ENCODE data around the gene ADCY7.

ADCY7 gene

DNA sequence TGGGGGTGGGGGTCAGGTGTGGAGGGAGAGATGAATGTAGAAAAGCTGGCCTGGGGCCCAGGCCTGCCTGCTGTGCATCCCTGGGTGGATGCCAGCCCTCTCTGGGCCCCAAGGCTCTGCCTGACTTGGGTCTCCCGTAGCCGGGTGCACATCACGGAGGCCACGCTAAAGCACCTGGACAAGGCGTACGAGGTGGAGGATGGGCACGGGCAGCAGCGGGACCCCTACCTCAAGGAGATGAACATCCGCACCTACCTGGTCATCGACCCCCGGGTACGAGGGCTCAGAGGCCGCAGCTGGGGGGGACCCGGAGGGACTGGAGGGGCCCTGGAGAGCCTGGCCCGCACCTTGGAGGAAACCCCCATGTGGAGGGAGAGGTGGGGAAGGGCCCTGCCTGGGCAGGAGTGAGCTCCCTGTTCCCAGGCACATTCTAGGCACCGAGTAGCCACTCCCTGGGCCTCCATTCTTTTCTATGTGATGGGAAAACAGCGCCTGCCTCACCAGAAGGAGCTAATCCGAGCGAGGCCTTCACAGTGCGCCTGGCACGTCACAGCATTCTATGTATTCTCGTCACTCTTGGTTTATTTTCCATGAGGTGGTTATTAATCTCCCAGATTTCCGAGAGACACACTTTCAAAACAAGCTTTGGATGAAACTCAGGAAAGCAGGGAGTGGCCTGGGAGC, 34.7 kb downstream of the ADCY7 start:
- DNase-seq, result no peak

DNA sequence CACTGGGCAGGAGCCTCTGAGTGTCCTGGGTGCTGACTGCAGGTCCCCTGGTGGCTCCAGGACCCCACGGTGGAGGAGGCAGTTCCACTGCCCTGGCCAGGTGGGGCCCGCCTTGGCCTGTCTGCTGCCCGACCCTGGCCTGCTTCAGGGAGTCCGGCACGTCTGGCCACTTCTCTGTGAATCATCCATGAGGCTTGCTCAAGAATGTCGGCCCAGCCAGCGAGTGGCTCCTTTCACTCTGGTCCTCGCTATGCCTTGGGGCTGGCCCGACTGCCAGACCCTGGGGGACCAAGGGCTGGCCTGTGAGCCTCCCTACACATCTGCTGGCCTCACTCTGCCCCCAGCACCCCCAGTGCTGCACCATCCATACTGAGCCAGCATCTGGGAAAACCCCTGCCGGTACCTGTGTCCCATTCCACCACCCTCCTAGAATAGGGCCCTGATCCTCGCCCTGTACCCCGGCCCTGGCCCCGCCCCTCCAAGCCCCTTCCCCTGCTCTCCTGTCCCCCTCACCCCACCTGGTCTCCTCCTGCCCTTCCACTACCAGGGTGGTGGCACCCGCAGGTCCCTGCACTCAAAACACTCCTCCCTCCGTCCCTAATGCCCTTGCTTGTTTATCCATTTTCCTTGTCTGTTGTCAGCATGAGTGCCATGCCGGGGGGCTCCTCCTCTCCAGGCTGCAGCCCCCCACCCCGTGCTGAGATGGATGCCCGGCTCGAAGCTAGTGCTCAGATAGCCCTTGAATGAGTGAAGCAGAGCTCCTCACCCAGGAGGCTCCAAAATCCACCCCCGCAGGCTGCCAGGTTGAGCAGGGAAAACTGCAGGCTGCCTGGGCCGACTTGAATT, 35.5 kb downstream of the ADCY7 start:
- no peak for DNase-seq

DNA sequence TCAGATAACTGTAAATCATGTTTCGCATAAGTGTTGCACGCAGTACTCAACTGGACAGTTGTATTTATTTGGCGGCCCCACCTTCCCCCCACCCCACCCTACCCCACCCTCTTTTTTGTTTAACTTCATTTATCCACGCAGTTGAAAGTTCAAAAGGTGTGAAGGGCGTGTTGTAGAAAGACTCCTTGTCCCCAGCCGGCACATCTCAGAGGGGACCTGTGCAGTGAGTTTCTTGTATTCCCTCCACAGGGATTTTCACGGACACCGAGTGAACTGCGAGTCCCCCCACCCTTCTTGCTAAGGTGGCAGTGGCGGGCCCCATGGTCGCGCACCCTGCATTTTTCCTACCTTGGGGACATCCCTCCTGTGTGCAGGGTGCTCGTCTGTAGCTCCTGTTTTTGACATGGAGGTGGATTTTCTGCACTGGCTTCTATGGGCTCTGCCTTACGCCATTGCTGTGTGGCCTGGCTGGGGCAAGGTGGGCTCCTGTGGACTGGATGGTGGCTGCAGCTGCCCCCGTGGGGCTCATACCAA, 36.2 kb downstream of the ADCY7 start:
- DNase-seq, result no peak

DNA sequence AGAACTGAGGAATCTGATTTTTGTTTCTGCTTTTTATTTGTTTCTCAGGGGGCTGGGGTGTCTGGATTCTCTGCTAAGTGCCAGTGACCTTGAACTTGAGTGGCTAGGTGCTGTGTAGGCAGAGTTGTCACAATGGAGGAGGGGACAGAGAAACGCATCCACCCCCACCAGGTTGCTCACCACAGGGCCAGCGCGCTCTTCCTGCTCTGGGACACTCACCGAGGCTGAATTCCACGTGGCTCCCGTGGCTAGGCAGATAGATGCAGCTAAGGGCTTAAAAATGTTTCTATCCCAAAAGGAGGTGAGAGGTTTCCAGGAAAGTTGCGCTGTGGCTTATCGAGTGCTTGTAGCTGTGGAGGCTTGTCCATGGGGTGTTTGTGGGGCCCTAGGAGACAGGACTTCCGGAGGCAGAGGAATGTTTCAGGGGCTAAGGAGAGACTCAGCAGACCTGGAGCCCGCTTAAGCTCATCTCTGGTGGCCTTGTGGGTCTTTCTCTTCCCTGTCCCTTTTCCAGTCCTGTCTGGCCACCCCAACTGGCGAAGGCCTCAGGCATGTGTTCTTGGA, 36.8 kb downstream of the ADCY7 start:
- no peak for DNase-seq

DNA sequence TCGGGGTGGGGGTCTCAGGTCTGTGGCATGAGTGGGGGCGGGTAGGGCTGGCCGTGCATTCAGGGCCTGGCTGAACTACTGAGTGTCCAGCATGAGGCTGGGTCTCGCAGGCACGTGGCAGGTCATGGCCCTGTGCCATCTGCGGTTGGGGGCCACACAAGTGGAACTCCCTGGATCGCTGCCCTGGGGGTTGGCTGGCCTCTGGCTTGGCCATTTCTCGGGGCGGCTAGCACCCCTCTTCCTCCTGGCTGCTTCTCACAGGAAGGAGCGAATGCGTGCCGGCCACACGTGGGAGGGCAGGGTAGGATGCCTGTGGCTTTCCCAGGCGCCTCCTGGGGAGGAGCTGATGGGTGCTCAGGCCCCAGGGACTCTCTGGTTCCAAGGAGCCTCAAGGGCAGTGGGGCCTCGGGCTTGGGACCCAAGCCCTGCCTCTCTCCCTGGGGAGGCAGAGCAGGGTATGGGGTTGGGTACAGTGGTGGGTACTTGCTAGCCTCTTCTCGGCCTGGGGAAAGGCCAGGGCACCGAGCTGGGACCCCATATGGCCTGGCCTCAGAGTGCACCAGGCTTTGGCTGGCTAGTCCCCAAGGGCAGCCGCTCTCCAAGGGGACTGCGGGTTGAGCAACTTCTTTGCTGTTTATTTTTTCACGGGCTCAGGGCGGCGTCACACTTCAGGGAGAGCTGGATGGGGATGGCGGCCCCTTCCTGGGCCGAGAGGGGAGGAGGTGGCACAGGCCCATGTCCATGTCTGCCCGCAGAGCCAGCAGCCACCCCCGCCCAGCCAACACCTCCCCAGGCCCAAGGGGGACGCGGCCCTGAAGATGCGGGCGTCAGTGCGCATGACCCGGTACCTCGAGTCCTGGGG, 37.5 kb downstream of the ADCY7 start:
- no peak for DNase-seq

DNA sequence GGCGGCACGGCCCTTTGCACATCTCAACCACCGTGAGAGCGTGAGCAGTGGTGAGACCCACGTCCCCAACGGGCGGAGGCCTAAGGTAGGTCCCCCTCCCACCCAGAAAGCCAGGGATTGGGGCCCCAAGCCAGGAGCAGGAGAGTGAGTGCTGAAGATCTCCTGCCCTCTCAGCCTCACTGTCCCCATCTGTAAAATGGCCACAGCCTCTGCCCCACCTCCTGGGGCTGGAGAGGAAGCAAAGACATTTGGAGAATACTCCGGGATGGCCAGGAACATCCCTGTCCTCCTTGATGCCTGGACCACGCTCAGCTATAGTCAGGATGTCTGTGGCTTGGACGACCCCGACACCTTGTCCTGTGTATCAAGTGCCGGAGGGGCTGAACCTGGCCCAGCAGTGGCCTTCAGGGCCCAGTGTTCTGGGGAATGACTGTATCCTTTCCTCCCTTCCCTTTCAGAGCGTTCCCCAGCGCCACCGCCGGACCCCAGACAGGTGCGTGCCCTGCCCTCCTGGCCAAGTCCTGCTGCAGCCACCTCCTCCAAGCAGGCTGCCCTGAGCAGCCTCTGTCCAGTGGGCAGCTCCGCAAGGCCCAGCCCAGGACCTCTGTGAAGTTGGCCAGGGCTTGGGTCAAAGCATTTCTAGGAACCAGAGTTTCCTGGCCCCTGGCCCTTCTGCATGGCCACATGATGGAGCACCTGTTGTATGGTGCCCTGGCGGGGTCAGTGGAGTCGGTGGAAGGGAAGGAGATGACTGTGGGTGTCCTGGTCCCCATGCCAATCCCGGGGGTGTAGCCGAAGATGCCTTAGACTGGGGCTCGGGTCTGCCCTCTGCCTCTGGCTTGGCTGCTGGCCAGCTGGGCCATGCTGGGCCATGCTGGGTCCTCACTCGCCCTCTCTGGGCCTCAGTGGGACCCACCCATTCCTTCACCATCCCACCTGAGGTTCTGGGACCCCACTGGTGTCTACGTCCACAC, 38.4 kb downstream of the ADCY7 start:
- DNase-seq, result no peak

DNA sequence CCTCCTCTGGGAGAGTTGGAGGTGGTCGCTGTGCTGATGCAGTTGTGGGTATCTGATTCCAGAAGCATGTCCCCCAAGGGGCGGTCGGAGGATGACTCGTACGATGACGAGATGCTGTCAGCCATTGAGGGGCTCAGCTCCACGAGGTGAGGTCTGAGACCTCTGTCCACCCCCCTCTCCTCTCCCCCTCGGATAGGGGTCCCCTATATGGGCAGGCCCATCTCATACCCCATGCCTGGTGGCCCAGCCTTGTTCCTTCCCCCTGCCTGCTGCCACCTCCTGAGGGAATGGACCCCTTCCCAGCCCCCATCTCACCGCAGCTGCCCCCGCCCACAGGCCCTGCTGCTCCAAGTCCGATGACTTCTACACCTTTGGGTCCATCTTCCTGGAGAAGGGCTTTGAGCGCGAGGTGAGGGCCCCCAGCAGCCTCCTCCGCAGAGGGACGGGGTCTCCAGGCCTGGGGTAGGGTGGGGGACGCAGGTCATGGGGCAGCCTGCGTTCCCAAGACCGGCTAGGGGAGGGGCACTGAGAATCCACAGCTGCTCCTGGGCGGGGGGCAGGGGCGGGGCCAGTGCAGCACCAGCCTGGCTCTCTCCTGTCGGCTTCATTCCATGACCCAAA, 39.2 kb downstream of the ADCY7 start:
- DNase-seq, result no peak

DNA sequence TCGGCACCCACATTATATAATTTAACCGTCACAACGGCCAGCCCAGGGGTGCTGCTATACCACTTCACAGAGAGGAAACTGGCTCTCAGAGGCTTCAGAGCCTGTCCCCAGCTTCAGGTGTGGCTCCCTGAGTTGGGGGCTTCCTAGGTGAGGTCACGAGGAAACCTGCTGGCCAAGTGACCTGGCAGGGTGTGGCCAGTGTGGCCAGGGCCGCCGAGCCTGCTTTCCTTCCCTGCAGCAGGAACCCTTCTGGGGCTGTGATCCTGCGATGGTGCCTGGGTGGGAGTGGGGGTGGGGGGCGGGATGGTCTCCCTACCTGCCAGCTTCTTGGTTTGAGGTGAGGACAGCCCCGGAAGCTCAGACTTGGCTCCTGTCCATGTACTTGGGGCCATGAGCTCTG, 39.9 kb downstream of the ADCY7 start:
- DNase-seq, result no peak

DNA sequence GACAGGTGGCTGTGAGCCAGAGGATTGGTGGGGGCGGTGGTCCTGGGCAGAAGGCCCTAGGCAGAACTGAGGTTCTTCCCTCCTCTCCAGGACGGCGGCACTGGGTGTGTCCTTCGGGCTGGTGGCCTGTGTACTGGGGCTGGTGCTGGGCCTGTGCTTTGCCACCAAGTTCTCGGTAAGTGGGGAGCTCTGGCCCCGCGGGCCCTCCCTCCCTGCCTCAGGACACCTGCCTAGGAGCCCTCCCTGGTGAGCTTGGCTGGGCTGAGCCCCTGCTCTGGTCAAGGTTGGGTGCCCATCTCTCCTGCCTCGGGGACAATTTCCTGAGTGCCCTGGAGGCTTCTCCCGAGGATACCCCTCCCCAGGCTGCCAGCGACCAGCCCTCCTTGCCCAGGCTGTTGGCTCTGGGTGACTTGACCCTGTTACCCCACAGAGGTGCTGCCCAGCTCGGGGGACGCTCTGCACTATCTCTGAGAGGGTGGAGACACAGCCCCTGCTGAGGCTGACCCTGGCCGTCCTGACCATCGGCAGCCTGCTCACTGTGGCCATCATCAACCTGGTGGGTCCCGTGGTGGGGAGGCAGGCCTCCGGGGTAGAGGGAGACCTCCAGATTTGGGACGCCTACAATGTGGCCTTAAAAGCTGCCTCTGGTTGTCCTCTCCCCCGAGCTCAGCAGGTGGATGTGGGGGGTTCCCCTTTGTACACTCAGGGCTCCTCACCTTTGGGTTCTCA, 42.0 kb downstream of the ADCY7 start:
- no peak for DNase-seq

DNA sequence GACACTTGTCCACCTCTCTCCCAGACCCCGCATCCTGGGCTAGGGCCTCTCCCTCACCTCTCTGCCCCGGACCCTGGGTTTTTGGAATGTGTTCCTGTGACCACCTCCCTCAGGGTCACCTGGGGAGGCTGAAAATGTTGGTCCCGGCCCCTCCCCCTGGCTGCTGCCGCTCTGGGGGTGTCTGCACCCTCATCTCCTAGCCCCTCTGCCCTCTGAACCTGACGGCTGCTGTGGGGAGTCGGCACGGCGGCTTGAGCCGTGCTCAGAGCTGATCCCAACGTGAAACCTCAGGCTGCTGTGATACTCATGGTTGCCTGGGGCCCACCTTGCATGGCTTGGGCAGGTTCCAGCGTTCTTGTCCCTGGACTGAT, 42.8 kb downstream of the ADCY7 start:
- DNase-seq, result no peak

DNA sequence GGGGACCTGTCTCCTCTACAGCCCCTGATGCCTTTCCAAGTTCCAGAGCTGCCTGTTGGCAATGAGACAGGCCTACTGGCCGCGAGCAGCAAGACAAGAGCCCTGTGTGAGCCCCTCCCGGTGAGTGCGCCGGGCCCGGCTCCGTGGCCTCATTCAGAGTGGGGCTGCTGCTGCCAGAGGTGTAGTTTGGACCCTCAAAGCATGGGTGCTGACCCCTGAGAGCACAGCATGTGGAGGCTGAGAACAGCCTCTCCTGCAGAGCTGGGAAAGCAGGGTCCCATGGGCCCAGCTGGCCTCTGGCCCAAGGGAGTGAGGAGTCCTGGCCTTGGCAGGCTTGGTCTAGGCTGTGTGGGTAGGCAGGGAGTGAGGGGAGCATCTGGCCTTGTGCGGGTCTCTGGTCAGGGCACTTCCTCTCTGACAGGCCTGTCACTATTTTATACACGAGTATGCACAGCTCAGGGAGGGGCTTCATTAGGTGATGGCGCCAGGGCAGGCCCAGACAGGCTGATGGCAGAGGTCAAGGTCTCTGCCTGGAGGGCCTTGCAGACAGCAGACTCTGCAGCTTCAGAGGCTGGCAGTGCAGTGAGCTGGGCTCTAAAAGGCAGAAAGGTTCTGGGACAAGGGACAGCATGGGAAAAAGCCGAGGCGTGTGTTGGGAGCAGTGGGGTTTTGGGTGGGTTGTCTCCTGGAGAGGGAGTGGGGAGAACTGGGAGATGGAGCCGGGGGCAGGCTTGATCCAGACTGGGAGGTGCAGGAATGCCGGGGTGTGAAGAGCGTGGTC, 43.4 kb downstream of the ADCY7 start:
- DNase-seq, result no peak

DNA sequence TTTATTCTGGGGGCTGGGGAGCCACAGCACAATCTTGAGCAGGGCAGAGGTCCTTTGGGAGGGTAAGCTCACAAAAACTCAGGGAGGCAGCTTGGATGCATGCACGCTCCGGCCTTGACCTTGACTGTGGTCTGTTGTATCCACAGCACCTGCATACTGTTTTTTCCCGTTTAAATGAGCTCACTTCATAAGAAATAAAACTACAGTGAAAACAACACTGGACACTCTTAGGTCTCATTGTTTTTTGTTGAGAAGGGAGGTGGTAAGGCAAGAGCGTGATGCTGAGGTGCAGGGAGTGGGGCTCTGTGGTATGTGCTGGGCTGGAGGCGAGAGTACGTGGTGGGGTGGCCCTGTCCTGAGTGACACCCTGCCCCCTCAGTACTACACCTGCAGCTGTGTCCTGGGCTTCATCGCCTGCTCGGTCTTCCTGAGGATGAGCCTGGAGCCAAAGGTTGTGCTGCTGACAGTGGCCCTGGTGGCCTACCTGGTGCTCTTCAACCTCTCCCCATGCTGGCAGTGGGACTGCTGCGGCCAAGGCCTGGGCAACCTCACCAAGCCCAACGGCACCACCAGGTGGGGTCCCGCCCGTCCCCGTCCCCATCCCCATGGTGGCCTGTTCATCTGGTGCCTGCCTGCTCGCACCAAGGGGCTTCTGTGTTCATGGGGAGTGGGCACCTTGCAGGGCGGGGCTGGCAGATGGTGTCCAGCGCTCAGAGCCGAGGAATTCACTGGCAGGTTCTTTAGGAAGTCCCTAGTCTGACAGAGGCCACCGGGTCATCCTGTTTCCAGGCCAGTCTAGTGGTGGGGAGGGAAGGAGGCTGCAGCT, 44.2 kb downstream of the ADCY7 start:
- DNase-seq, result no peak

DNA sequence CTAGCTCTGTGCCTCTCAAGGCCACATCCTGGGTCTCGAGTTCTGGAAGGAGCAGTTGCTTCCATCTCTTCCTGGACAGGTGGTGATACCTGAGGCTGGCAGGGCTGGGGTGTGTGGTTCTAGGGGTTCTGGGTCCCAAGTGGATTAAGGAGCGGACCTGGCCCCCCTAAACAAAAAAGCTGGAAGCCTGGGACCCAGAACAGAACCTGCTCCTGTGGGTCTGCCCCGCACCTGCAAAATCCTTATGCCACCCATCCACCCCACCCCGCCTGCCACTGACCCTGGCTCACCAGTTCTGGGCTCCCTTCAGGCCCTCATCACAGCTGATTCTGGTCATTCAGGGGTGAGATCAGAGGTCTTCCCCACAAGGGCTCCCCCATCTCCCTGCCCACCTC, 44.8 kb downstream of the ADCY7 start:
- no peak for DNase-seq

DNA sequence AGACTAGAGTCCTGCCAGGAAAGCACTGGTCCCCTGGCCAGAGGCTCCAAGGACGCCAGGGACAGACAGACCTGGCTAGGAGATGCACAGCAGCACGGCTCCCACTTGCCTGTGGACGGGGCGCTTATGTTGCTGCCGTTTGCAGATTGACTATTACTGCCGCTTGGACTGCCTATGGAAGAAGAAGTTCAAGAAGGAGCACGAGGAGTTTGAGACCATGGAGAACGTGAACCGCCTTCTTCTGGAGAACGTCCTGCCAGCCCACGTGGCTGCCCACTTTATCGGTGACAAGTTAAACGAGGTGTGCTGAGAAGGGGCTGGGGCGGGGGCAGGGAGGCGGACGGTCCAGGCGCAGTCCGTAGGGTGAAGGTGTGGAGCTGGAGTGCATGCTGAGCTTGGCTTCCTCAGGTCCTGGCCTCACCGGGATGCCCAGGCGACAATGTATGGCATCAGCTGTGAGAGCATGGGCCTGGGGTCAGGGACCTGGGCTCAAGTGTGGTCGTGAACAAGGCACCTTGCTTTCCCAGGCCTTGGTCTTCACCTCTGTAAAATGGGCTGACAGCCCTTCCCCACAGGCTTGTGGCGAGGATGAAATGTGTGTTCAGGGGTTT, 45.6 kb downstream of the ADCY7 start:
- DNase-seq, result no peak

DNA sequence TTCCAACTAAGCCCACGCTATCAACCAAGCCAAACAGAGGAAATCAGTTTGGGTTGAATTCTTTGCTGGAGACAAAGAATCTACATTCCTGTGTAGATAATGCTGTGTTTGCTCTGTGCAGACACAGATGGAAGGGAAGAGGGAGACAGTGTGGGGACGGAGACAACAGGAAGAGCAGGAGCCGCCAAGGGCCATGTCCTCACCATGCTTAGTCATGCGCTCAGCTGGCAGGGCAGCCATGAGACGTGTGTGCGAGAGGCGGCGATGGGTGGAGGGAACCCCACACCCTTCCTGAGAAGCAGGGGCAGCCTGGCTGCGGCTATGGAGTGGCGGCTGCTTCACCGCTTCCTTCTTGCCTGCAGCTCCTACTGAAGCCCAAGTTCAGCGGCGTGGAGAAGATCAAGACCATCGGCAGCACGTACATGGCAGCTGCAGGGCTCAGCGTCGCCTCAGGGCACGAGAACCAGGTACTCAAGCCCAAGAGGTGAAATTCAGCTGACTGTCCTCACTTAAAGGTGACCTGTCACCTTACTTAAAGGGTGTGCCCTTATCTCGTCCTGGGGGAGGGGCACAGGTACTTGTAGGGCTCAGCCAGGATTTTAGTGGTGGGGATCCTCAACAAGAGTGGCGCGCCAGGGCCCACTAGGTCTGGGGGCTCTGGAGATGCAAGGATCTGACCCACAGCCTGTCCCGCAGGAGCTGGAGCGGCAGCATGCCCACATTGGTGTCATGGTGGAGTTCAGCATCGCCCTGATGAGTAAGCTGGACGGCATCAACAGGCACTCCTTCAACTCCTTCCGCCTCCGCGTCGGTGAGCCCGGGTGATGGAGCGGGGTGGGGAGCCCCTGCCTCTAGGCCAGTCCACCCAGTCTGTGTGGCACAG, 47.5 kb downstream of the ADCY7 start:
- DNase-seq, result no peak

DNA sequence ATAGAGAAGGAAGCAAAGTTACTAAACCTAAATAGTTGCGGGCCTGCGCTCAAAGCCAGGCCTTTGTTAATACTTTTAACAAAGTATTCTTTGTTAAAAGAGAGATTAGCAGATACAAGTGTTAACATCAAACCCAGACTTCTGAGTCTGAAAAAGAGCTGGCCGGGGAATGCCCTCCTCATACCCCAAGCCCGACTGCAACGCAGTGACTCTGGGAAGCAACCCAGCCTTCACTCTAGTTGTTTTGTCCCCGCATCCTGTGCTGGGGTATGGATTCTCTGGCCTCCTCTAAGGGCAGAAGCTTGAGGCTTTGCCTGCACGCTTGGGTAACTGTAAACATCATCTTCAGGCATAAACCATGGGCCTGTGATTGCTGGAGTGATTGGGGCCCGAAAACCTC, 48.3 kb downstream of the ADCY7 start:
- DNase-seq, result no peak

DNA sequence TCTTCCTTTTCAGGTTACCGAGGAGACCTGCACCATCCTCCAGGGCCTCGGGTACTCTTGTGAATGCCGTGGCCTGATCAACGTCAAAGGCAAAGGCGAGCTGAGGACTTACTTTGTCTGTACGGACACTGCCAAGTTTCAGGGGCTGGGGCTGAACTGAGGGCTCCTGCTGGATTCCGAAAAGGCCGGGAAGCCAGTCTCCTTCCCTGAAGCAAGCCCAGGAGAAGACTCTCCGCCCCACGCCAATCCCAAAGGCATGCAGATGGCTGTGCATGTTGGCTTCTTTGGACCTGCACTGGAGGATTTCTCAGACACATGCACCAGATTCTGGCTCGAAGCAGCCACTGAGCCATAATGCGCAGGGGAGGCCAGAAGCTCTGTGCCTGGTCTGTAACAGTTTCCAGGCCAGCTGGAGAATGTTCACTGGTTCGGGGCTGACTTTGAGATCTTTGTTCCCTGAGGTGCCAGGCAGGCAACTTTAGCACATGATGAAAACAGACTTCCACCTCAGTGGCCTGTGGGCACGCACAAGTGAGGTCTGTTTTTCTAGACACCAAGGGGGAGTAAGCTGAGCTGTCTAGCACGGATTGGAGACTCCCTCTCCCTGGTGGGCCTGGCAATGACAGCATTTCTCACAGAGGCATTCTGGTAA, 49.1 kb downstream of the ADCY7 start:
- DNase-seq, result no peak

All from T1000 (cell line).